Measurements from ENCODE around the gene MORN3. TPM values are rescaled to one million over a fixed set of nuclear protein-coding genes. Genes with fewer than 3 reads are reported as not detected.
"Not testable (repeated sequence)": the region's sequence is repeated elsewhere in the genome, so short reads cannot be mapped to it uniquely, and the experiment has no call there.

MORN3 gene, protein sequence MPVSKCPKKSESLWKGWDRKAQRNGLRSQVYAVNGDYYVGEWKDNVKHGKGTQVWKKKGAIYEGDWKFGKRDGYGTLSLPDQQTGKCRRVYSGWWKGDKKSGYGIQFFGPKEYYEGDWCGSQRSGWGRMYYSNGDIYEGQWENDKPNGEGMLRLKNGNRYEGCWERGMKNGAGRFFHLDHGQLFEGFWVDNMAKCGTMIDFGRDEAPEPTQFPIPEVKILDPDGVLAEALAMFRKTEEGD
- total RNA-seq: 1 to 10 TPM; 3.6 to 4.2 TPM

DNA sequence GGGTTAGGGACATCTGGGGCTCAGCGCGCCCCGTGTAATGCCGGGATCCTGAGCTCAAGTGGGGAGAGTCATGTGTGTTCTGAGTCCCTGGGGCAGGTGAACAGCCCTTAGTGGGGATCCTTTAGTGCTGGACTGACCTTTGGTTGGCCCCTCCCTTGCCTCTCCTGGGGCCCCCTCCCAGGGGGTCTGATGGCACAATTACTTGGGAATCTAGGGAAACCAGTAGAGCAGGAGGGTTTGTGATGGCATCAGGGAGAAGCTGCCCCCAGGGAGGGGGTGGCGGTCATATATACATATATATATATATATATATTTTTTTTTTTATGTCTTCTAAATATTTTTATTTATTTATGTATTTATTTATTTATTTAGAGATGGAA is at the start of gene MORN3:
TSS of gene MORN3 (minus strand) at position 134 of the 380 bp plus-strand sequence. CDS start 171 bp downstream, outside the sequence.
- H3K9me3 Mint-ChIP-seq: no peaks in the 10 kb centered on the region
- CTCF ChIA-PET: interaction anchor here (1.1 to 8.6 kb wide), 12 partner anchors 10 to 175 kb away, joined by 3 to 80 read pairs (median 6); partner anchors contain the start of genes KDM2B and ORAI1
- POLR2A ChIA-PET: interaction anchor here (1.1 to 3.5 kb wide), 7 partner anchors 9 to 135 kb away, joined by 3 to 41 read pairs (median 4); partner anchors contain the start of gene ORAI1
- peak within 1 kb of the TSS; percentile 100 for H3K27ac Mint-ChIP-seq
- no peak for DNase-seq
- peaks cover 10% of the 10 kb centered on the region for H3K36me3 Mint-ChIP-seq (ENCODE audit: low read depth)
- H3K27me3 Mint-ChIP-seq: no peaks in the 10 kb centered on the region
- peaks cover 60% of the 10 kb centered on the region for H3K4me1 Mint-ChIP-seq
- no peak within 1 kb of the TSS for H3K4me3 Mint-ChIP-seq

GRCh38 chr12:121718653-121719239 is 49.3 kb upstream of the MORN3 start:
- Mint-ChIP-seq H3K27me3 (no peaks in the 10 kb centered on the region), H3K4me3 (no peak overlapping the region), H3K9me3 (no peaks in the 10 kb centered on the region), H3K4me1 (peaks cover 12% of the 10 kb centered on the region), H3K27ac (no peak overlapping the region), H3K36me3 (ENCODE audit: low read depth) (peaks cover 3% of the 10 kb centered on the region)
- POLR2A ChIA-PET: interaction anchor here (1.3 kb wide), 1 partner anchor 71 kb away, joined by 3 read pairs; no protein-coding TSS in a partner anchor
- peak; percentile 24 for DNase-seq
- CTCF ChIA-PET: interaction anchor here (0.6 to 2.0 kb wide), 6 partner anchors 38 to 684 kb away, joined by 3 to 9 read pairs (median 4); partner anchors contain the start of gene RHOF

DNA sequence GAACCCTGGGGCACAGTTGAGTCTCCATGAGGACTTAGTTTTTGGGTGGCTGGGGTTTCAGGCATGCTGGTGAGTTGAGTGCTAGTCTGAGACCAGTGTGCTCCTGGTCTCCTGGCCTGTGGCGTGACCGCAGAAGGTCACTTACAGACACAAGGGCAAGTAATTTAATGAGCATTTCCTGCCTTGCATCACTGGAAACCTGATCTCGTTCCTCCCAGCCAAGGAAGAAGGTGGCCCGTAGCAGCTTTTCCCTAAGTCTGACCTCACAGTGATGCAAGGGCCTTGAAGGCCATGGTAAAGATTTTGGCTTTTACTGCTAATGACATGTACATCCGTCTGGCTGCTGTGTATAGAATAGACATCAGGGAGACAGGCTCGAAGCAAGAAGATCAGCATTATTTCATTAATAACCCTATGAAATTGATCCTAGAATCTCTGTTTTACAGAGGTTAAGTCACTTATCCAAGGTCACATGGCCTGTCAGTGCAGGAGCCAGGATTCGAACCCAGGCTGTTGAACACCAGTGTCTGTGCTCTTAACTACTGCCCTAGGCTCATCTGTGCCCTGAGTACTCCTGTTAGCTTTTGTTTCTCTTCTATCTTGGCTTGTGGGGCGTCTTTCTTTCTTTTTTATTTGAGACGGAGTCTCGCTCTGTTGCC is 47.7 kb upstream of the MORN3 start:
- no peaks in the 10 kb centered on the region for H3K27me3 Mint-ChIP-seq
- peaks cover 3% of the 10 kb centered on the region for H3K36me3 Mint-ChIP-seq (ENCODE audit: low read depth)
- POLR2A ChIA-PET: no interaction called here
- no peaks in the 10 kb centered on the region for H3K9me3 Mint-ChIP-seq
- no peak overlapping the region for H3K4me3 Mint-ChIP-seq
- H3K4me1 Mint-ChIP-seq: peaks cover 17% of the 10 kb centered on the region
- no peak overlapping the region for H3K27ac Mint-ChIP-seq
- CTCF ChIA-PET: interaction anchor here (0.7 to 2.0 kb wide), 2 partner anchors 77 to 90 kb away, joined by 3 to 9 read pairs; partner anchors contain the start of gene RHOF
- no peak for DNase-seq

GRCh38 chr12:121715862-121716435 is 46.5 kb upstream of the MORN3 start:
- H3K36me3 Mint-ChIP-seq (ENCODE audit: low read depth): peaks cover 3% of the 10 kb centered on the region
- no peak overlapping the region for H3K4me3 Mint-ChIP-seq
- ChIA-PET CTCF (interaction anchor here (0.7 to 1.8 kb wide), 4 partner anchors 57 to 415 kb away, joined by 3 to 8 read pairs (median 4); no protein-coding TSS in a partner anchor), POLR2A (interaction anchor here (1.2 kb wide), 1 partner anchor 48 kb away, joined by 3 read pairs; no protein-coding TSS in a partner anchor)
- H3K9me3 Mint-ChIP-seq: no peaks in the 10 kb centered on the region
- DNase-seq: no peak
- no peak overlapping the region for H3K27ac Mint-ChIP-seq
- H3K27me3 Mint-ChIP-seq: no peaks in the 10 kb centered on the region
- H3K4me1 Mint-ChIP-seq: peaks cover 25% of the 10 kb centered on the region

GRCh38 chr12:121715055-121715454 is 45.6 kb upstream of the MORN3 start:
- H3K27ac Mint-ChIP-seq; H3K4me3 Mint-ChIP-seq; H3K36me3 Mint-ChIP-seq (ENCODE audit: low read depth); DNase-seq; H3K9me3 Mint-ChIP-seq; POLR2A ChIA-PET; H3K27me3 Mint-ChIP-seq: not testable (repeated sequence)
- CTCF ChIA-PET: interaction anchor here (1.8 kb wide), 1 partner anchor 80 kb away, joined by 8 read pairs; no protein-coding TSS in a partner anchor
- H3K4me1 Mint-ChIP-seq: peaks cover 29% of the 10 kb centered on the region

GRCh38 chr12:121713793-121714192 is 44.3 kb upstream of the MORN3 start:
- CTCF ChIA-PET: interaction anchor here (4.1 kb wide), 1 partner anchor 81 kb away, joined by 60 read pairs; the partner anchor contains the start of gene RHOF
- no peak for DNase-seq
- Mint-ChIP-seq H3K27me3 (no peaks in the 10 kb centered on the region), H3K9me3 (no peaks in the 10 kb centered on the region), H3K36me3 (ENCODE audit: low read depth) (peaks cover 3% of the 10 kb centered on the region), H3K4me3 (peak overlapping the region; percentile 93), H3K27ac (peak overlapping the region; percentile 0), H3K4me1 (peaks cover 30% of the 10 kb centered on the region)
- POLR2A ChIA-PET: interaction anchor here (1.1 to 2.2 kb wide), 3 partner anchors 10 to 92 kb away, joined by 3 to 6 read pairs (median 5); no protein-coding TSS in a partner anchor

DNA sequence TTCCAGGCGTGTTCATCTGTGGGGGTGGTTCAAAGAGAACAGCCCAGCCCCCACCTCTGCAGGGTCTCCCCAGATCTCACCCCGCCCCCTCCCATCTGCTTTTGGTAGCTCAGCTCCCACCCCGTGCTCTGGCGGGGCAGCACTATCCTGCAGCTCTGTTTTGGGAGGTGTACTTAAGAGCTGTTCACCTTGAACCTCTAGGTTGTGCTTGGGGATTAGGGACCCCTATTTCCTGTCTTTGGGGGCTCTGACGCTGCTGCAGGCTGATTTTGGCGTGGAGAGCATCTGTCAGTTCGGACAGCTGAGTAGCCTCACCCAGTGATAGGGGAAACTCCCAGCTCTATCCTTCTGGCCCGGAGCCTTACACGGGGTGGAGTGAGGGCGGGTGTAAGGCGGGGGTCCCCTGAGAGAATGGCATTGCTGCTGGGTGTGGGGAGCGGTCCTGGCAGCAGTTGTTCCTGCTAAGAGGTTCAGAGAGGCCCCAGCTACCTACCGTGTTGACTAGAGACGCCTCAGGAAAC is 43.9 kb upstream of the MORN3 start:
- Mint-ChIP-seq H3K36me3 (ENCODE audit: low read depth) (peaks cover 3% of the 10 kb centered on the region), H3K9me3 (no peaks in the 10 kb centered on the region), H3K27ac (peak overlapping the region; percentile 0), H3K4me1 (peaks cover 27% of the 10 kb centered on the region), H3K4me3 (peak overlapping the region; percentile 93), H3K27me3 (no peaks in the 10 kb centered on the region)
- no peak for DNase-seq
- ChIA-PET POLR2A (interaction anchor here (0.9 to 3.2 kb wide), 11 partner anchors 10 to 92 kb away, joined by 3 to 36 read pairs (median 6); partner anchors contain the start of genes RHOF and SETD1B), CTCF (interaction anchor here (1.0 to 4.1 kb wide), 7 partner anchors 14 to 175 kb away, joined by 3 to 60 read pairs (median 7); partner anchors contain the start of genes PSMD9 and RHOF)

- CTCF ChIA-PET: interaction anchor here (0.7 to 4.1 kb wide), 13 partner anchors 7 to 206 kb away, joined by 3 to 60 read pairs (median 4); partner anchors contain the start of genes CFAP251, PSMD9 and RHOF
- Mint-ChIP-seq H3K27ac (peak within 1 kb of the TSS; percentile 88), H3K36me3 (ENCODE audit: low read depth) (peaks cover 3% of the 10 kb centered on the region), H3K4me1 (peaks cover 25% of the 10 kb centered on the region), H3K9me3 (no peaks in the 10 kb centered on the region), H3K4me3 (peak within 1 kb of the TSS; percentile 93), H3K27me3 (no peaks in the 10 kb centered on the region)
- DNase-seq: peak; percentile 87
- POLR2A ChIA-PET: interaction anchor here (0.7 to 3.2 kb wide), 21 partner anchors 11 to 513 kb away, joined by 3 to 36 read pairs (median 4); partner anchors contain the start of genes DIABLO, ORAI1, RHOF and SETD1B
These were observed 43.2 kb upstream of the MORN3 start, which contains the start of gene TMEM120B for GRCh38 chr12:121712461-121713256. Gene TMEM120B, plus strand, starts transcription at chr12:121712752. Its CDS starts 144 bp downstream, at chr12:121712896.

DNA sequence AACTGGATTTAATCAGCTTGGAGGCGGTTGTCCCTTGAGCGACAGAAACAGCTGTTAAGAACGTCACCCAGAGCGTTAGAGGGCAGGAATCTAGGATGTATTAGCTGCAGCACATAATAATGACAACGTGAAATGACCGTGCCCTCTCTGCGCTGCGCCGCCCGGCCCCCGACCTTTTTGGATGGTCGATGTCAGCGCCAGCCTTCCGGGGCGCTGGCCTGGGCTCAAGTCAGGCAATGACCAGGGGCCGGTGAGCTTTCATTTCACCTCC is 42.7 kb upstream of the MORN3 start:
- H3K27me3 Mint-ChIP-seq: no peaks in the 10 kb centered on the region
- POLR2A ChIA-PET: interaction anchor here (0.7 to 3.2 kb wide), 17 partner anchors 12 to 513 kb away, joined by 3 to 36 read pairs (median 4); partner anchors contain the start of genes DIABLO, ORAI1, RHOF and SETD1B
- H3K4me1 Mint-ChIP-seq: peaks cover 25% of the 10 kb centered on the region
- peak; percentile 42 for DNase-seq
- peak overlapping the region; percentile 88 for H3K27ac Mint-ChIP-seq
- peak overlapping the region; percentile 93 for H3K4me3 Mint-ChIP-seq
- peaks cover 3% of the 10 kb centered on the region for H3K36me3 Mint-ChIP-seq (ENCODE audit: low read depth)
- CTCF ChIA-PET: interaction anchor here (0.7 to 4.1 kb wide), 15 partner anchors 8 to 206 kb away, joined by 3 to 60 read pairs (median 4); partner anchors contain the start of genes CFAP251, PSMD9 and RHOF
- no peaks in the 10 kb centered on the region for H3K9me3 Mint-ChIP-seq

- Mint-ChIP-seq H3K9me3 (no peaks in the 10 kb centered on the region), H3K4me3 (peak overlapping the region; percentile 93), H3K27me3 (no peaks in the 10 kb centered on the region), H3K27ac (peak overlapping the region; percentile 88), H3K36me3 (ENCODE audit: low read depth) (peaks cover 3% of the 10 kb centered on the region), H3K4me1 (peaks cover 25% of the 10 kb centered on the region)
- peak; percentile 51 for DNase-seq
- POLR2A ChIA-PET: interaction anchor here (0.7 to 3.2 kb wide), 18 partner anchors 13 to 514 kb away, joined by 3 to 36 read pairs (median 4); partner anchors contain the start of genes DIABLO, ORAI1, RHOF and SETD1B
- CTCF ChIA-PET: interaction anchor here (0.7 to 4.1 kb wide), 15 partner anchors 9 to 207 kb away, joined by 3 to 60 read pairs (median 5); partner anchors contain the start of genes CFAP251, PSMD9 and RHOF
These were observed 42.1 kb upstream of the MORN3 start for GRCh38 chr12:121711361-121712189.

All from activated CD4-positive, alpha-beta memory T cell treated with anti-CD3 and anti-CD28 coated beads, Interleukin-2, amount 10 ng/mL, durations not matched to agents 7 days and 5 days (primary cell).